ENCODE results near the gene ZC3H13.

Gene ZC3H13

GRCh38 chr13:46058268-46058667 lies 5.7 kb upstream of the ZC3H13 start:
- no peak for DNase-seq

DNA sequence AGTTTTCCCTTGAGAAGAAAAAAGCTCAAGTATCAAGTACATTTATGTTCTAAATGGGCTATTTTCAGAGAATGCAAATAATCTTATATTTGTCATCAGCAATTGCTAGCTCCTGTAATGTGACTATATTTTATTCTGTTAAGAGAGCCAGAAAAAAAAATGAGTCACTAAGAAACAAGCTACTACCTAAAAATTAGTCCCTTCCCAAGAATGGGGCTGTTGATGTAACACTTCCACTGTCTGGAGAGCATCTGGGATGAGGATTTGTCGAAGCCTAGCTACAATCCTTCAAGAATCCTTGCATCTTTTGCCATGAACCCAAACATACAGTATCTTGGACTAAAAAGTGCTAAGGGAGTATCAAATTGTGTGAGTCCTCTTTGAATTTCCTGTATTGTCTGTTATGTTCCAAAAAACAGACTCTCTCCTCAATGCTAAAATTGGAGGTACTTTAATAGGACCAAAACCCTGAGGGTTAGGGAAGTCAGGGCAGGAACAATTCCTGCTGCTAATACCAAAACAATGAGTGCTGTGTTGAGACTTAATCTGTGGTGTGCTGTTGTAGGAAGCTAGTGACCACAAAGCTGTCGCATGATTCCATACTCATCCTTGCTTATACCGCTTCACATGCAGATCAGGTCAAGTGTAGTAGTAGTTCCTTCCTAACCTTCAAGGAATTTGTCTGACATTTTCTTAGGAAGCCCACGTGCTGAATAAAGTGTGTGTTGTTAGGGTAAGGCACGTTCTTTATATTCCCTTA lies 4.9 kb upstream of the ZC3H13 start:
- peak; percentile 36 for DNase-seq

GRCh38 chr13:46053162-46054012 lies 841 bp upstream of the ZC3H13 start:
- DNase-seq = no peak

DNA sequence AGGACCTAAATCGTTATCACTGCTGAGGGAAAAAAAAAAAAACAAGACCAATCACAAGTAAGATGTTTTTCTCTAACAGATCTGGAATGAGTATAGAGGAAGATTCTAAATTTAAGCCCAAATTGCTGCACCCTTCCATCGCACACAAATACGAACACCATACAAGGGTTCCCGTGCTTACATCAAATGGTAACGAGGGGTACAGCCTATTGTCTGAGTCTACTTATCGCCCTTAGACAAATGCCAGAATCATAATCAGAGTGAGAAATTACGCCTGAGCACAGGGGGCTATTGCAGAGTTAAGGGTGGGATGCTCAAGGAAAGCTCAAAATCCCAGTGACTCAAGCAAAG lies 603 bp downstream of the ZC3H13 start:
- no peak for DNase-seq

DNA sequence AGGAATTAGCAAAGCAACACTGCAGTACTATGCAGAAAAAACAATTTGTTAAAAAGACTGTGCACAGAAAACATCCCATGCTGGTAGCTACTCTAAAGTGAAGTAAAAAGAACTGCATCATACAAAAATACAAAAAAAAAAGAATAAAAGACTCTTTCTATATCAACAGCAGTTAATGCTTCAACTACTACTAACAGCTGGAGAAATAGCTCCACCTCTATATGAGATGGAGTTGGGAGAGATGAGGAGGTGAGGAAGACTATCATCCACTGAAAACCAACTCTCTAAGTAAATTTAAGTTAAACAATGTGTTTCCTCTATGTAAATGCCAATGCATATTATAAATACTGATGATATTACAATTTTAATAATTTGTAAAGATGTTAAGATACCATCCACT lies 1.8 kb downstream of the ZC3H13 start:
- DNase-seq = no peak

DNA sequence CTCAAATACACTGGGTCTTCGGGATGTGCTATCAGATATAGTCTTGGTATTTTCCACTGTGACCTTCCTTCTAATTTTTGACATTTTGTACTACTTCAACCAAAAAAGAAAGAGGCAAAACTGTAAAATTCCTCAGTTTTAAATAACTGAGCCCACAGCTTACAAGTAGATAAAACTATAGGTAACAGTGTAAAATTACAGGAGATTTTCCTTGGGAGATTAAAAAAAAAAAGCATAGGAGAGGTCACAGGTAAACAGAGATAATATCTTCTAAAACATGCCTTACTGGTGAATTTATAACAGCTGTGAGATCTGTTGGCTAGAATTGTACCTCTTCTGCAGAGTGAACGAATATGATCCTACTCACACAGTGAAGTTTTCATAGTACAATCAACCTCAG lies 7.1 kb downstream of the ZC3H13 start:
- no peak for DNase-seq

GRCh38 chr13:46043647-46044046 lies 8.9 kb downstream of the ZC3H13 start:
- DNase-seq = no peak

DNA sequence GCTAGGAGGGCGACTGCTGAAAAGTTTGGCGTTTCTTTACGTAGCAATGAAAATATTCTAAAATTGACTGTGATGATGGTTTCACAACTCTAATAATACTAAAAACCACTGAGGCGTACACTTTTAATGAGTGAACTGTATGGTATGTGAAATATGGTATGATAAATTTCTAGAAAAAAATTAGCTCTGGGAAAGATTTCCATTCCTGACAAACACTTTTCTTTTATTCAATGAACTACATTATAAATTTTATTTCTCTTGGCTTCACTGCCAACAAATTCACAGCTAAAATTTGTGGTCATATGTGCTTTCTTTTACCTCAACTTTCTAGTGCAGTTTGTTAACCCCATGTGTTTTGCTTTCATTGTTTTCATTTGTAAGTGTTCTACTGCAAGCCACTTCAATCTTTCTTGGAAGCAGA lies 11.1 kb downstream of the ZC3H13 start:
- DNase-seq = no peak

DNA sequence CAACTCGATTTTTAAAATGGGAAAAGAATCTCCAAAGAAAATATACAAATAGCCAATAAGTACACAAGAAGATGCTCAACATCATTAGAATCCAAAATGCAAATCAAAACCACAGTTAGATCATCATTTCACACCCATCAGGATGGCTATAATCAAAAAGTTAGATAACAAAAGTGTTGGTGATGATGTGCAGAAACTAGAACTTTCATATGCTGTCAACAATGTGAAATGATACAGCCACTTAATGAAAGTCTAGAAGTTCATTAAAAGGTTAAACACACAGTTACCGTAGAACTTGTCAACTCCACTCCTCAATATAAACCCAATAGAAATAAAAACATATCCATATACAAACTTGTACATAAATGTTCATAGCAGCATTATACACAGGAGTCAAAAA lies 11.8 kb downstream of the ZC3H13 start:
- DNase-seq = no peak

DNA sequence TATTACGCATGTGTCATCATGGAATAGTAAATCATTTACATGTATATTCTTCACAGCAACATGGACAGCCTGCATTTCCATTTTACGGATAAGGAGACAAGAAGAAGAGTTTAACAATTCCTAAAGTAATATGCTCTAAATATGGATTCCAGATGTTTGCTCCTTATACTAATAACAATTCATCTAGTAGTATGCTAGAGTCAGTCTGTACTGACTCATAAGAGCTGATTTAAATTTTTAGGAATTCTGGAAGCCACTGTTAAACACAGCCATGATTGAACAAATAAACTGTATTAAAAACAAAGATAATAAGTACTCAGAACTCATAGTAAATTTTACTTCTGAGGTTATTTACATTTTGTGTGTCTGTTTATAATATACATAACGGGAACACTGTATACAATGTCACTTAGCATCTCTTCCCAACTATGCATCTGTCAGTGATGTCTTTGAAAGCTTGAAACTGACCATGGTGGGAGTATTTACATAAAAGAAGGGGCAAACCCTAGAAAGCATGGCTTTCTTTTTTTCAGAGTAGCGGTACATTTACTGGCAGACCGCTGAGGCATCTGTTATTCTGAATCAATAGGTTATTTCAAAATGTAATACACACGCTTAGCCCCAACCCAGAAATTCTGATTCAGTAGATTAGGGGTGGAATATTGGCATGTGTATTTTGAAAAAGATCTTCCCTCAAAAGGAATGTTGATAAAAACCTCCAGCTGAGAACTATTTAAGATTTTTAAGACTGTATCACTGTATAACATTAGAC lies 12.9 kb downstream of the ZC3H13 start:
- no peak for DNase-seq

- no peak for DNase-seq
Observed at GRCh38 chr13:46038296-46038695, 14.2 kb downstream of the ZC3H13 start.

DNA sequence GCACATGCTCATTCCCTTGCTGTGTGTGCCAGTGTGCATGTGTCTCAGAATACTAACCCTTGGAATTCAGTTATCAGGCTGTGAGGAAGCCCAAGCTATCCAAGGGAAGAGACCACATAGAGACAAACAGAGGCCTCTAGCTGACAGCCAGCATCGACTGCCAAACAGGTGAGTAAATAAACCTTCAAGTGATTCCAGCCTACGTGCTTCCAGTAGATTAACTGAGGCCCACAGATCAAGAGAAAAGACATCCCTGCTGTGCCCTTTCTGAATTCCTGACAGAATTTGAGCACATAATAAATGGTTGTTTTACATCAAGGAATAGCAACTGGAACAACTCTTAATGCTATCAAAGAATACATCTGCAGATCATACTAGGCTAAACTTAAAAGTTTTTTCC lies 17.5 kb downstream of the ZC3H13 start:
- no peak for DNase-seq

DNA sequence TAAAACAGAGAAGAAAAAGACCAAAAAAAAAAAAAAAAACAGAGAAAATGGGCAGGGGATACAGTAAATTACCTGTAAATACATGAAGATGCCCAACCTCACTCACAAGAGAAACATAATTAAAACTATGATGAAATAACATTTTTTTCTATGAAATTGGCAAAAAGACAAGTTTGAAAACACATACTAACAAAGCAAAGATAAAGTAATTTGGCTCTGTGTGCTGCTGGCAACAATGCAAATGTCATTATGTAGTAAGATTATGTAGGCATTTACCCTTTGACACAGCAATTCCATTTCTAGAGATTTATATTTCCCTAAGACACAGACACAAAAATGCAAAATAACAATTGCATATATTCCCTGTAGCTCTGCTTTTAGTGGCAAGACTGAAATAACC lies 20.2 kb downstream of the ZC3H13 start:
- no peak for DNase-seq

DNA sequence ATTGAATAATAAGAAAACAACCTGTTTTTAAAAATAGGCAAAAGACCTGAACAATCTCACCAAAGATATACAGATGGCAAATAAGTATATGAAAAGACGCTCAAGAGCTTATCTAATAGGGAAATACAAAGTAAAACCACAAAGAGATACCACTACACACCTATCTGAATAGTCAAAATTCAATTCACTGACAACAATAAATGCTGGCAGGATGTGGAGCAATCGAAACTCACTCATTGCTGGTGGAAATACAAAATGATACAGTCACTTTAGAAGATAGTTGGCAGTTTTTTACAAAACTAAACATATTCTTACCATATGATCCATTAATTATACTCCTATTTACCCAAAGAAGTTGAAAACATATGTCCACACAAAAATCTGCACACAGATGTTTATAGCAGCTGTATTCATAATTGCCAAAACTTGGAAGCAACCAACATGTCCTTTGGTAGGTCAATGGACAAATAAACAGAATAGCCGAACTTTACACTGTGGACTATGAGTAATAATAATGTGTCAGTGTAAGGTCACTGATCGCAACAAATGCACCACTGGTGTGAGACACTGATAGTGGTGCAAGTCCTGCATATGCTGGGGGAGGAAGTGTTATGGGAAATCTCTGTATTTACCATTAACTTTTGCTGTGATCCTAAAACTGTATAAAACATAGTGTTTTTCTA lies 20.8 kb downstream of the ZC3H13 start:
- DNase-seq = no peak

- no peak for DNase-seq
Observed at GRCh38 chr13:46025157-46025556, 27.4 kb downstream of the ZC3H13 start.

- DNase-seq = no peak
Observed at GRCh38 chr13:46022481-46022880, 30.1 kb downstream of the ZC3H13 start.

- no peak for DNase-seq
Observed at GRCh38 chr13:46016216-46016615, 36.3 kb downstream of the ZC3H13 start.

- peak; percentile 56 for DNase-seq
Observed at GRCh38 chr13:46015366-46015765, 37.2 kb downstream of the ZC3H13 start.

DNA sequence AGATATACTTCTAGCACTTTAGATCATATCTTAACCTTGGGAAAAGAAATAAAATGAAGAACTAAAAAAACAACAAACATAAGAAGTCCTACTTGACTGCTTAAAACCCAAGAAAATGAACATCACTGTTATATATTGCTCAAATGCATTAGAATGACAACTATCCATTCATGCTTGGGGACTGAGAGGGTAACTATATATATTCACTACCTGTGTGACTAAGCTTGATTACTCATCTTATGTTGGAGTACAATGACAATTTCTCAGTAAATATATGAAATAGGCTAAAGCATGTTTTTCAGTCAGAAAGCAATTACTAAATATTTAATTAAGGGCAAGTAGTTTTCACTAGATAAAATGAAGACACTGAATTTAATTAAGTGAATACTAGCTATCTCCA lies 40.1 kb downstream of the ZC3H13 start:
- DNase-seq = no peak

DNA sequence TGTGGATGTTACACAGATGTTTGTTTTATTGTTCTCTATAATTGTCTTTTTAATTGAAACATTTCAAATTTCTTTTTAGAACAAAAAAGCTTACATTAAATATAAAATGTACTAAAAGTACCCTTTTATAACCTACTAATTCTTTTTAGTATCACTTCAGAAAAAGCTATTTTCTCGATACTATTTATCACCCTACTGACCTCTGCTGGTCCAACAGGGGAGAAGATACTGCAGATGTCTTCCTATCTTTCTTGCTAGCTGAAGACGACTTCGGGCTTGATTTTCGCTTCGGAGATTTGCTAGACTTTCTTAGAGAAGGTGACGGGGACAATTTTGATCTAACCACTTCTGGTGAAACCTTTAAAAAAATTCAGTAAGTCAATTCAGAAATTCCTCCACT lies 42.4 kb downstream of the ZC3H13 start:
- peak; percentile 4 for DNase-seq

DNA sequence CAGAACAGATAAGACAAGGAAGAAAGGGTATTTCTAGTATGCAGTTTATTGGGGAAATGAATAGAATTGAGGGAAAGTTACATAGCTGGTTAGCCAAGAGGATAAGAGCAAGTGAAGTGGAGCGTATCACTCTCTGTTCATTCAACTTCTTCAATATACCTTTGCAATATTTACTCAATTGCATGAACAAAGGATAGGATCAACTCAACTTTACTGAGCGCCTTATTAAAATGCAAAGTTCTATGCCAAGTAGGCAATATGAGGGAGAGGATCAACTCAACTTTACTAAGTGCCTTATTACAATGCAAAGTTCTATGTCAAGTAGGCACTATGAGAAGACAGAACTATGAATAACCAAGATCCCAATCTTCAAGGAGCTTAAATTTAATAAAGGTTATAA lies 43.9 kb downstream of the ZC3H13 start:
- DNase-seq = no peak

DNA sequence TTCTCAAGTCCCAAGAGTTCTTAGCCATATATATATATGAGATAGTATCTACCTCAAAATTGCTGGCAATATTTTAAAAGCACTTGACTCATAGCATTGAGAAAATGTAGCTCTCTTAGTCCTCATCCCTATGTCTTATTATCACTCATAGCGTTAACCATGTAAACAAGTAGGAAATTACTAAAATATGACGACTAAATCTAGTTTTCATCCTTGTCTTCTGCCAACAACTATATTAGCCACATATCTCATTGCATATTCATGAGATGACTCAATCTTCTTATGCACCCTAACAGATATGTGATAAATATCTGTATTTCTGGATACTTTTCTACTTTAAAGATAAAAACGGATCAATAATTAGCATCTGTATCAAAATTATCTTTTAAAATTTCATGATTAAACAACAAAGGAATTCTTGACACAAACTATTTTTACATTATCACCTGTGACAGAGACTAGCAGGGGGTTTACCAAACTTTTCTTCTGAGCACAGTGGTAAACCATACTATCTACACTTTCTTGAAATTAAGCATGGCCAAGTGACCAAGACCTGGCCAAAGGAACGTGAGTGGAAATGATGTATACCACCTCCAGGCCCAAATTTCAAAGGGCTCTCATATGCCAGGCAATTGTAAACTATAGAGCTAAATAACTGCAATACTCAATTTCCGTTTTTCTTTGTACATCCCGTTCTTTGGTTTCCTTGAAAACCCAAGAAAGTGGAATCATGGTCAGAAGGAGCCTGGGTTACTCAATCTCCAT lies 45.7 kb downstream of the ZC3H13 start:
- DNase-seq = no peak

Data from suppressor macrophage treated with lipopolysaccharide for 4 hours (primary cell).